MV-4-11 (cell line): ENCODE data around the gene ZBTB39.
A peak's percentile ranks its signal among the peaks of the same experiment; 100 is the strongest.
"Not testable (repeated sequence)": the region's sequence is repeated elsewhere in the genome, so short reads cannot be mapped to it uniquely, and the experiment has no call there.

ENCODE experiments used
- DNase-seq: peaks from one replicate; lab custom pipeline; 2025; lab: John Stamatoyannopoulos, UW

ZBTB39 gene

GRCh38 chr12:57031138-57031725 lies 24.9 kb upstream of the ZBTB39 start:
- peak; percentile 60 for DNase-seq

- DNase-seq = no peak
Observed at GRCh38 chr12:57029457-57029856, 23.1 kb upstream of the ZBTB39 start.

DNA sequence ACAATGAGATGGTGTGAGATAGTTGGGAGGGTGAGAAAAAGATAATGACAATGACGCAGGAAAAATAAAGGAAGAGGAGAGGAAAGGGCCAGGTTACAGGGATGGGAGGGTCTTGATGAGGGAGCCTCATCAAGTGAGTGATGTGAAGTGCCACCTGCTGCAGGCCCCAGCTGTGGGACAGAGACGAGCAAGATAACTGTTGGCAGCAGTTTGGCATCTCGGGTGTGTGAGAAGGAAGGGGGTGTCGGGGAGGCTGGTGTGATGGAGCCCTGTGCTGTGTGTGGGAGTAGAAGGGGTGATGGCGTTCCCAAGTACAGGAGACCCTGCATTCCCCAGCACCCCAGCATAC lies 21.4 kb upstream of the ZBTB39 start:
- no peak for DNase-seq

GRCh38 chr12:57027011-57027804 lies 20.9 kb upstream of the ZBTB39 start:
- DNase-seq = no peak

GRCh38 chr12:57025196-57025595 lies 18.9 kb upstream of the ZBTB39 start:
- no peak for DNase-seq

GRCh38 chr12:57022324-57022723 lies 16.0 kb upstream of the ZBTB39 start:
- not testable (repeated sequence) for DNase-seq

- peak; percentile 17 for DNase-seq
Observed at GRCh38 chr12:57019983-57020719, 13.8 kb upstream of the ZBTB39 start.

GRCh38 chr12:57018906-57019305 lies 12.6 kb upstream of the ZBTB39 start:
- DNase-seq = no peak

GRCh38 chr12:57018353-57018752 lies 12.0 kb upstream of the ZBTB39 start:
- DNase-seq = not testable (repeated sequence)

DNA sequence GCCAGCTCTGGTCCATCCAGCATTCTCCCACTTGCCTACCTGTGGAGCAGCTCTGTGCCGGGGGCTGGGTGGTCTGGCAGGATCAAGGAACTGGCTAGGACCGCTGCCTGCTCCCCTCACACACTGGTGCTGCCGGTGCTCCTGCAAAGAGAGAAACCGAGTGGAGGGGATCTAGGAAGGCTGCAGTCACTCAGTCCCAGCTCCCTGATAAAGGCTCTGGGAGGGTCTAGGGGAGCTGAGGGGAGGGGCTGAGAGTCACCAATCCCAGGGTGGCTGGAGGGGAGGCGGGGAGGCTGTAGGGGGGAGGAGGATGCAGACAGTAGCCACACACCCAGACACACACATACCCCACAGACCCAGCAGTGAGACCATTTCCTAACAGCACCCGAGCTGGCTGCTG lies 10.0 kb upstream of the ZBTB39 start, which contains the start of gene TAC3:
Gene TAC3 (minus strand): TSS at position 182 of the 400 bp plus-strand sequence. CDS start 732 bp downstream, outside the sequence.
- DNase-seq = no peak

DNA sequence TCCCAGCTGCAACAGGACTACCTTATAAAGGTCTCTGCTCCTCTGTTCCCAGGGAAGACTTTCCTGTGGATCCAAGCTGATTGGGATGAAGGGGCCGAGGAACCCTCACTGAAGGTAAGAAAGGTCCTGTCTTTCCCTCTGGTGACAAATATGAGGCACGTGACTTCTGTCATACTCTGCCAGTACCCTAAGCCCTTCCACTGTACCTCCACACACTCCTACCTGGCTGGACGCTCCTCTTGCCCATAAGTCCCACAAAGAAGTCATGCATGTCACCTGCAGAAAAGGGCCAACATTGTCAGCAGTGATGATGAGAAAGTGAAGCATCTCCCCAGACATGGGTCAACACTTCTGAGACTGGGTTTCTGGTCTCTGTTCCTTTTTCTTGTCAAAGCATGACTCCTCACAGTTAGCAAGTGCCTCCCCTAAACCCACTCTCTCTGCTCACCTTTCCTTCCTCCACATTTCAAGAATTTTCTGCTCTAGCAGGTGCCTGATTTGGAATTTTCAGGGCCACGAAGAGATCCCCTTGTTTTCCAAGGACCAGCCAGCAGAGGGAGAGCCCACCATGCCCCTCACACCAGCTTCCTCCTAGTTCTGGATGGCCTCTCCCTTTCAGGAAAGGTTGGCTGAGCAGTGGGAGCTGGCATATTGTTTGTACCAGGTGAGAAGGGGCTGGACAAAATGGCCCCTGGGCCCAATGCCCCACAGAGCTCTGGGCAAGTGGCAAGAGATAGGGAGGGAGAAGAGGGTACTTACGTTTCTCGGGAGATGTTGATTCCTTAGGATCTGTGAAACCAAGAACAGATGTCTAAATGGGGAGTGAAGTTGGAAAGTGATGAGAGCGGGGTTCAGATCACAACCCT lies 6.5 kb upstream of the ZBTB39 start:
- DNase-seq = no peak

DNA sequence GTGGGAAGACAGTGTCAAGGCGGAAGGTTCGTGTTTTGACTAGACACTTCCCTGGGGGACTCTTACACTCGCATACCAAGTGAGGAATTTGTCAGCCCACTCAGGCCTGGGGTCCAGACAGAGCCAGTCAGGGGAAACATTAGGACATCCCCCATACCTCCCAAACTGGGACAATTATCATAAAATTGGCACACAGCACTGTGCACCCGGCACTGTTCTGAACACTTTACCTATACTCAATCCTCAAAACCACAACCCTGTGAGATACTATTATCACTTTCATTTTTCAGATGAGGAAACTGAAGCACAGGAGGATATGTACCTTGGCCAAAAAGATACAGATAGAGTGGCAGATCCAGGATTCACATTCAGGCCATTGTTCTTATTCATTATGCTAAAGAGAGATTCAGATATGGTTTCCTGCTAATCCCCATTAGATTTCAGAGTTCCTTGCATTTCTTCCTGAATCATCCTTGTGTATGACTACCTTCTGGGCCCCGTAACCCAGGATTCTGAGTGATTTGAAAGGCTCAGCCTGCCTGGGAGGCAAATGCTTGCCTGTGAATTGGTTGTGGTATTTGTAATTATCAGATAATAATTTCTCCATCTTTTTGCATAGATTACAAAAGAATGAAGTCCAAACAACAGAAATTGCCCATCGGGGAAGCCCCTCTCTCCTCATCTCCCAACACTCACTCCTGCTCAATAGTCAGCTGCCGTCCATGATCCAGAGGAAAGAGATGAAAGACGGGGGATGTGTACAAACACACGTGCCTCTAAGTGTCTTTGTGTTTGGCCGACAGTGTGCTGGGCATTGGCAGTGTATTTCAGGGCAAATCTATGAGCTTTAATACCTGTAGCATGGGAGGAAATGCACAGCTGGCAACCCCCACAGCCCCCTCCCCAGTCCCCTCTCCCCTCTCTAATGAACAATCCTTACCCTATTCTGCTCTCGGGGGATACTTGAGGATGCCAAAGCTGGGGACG lies 5.4 kb upstream of the ZBTB39 start:
- DNase-seq = no peak

DNA sequence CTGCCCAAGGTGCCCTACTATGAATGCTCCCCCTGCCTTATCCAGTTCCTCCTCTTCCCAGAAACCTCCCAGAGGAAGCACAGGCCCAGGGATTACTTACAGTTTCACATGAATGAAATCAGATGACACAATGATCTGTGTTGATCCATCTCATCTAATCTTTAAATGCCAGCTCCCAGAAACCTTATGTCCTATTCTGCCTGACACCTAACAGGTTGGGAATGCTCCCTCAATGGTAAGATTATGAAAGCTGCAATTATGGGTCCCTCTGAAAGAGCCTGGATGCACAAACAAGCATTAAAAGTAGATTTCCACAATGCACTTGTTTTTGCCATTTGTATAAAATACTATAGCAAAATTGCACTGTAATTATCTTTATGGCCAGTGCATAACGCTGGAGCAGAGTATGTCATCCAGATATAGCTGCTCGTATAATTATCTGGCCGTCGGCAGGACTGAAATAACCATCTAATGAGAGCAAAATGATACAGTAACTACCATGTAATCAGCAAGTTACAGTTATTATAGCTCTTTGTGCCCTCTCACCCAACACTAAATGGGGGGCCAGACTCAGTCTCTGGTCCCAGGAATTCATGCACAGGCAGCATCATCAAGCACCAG lies 4.4 kb upstream of the ZBTB39 start:
- no peak for DNase-seq

DNA sequence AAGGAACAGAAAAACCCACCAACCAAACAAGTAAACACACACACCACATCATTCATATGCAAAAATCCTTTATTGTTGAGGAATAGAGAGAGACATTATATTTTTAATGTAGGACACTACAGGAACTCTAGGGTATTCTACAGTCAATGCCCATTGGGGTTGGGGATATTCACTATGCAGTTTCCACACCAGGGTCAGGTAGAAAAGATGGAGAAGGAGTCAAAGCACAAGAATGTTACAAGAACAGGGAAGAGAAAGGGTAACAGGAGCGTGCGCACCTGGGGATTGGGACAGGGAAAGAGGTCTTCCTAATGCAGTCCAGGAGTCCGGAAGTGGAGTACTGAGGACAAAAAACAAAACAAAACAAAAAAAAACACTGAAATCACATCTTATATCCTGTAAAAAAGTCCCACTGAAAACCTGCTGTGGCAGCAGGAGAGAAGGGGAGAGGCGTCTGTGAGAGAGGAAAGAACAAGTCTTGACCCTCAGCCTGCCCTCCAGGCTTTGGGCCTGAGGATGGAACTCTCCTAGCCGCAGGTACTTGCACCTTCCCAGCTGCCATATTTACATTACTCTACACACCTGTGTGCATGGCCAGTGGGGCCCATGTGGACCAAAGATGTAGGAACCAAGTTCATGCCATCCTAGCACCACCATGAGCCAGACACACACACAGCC lies 3.7 kb upstream of the ZBTB39 start:
- no peak for DNase-seq

- DNase-seq = peak; percentile 70
Observed at GRCh38 chr12:57008178-57008577, 1.8 kb upstream of the ZBTB39 start.

- no peak for DNase-seq
Observed at GRCh38 chr12:57006809-57007475, 596 bp upstream of the ZBTB39 start.

DNA sequence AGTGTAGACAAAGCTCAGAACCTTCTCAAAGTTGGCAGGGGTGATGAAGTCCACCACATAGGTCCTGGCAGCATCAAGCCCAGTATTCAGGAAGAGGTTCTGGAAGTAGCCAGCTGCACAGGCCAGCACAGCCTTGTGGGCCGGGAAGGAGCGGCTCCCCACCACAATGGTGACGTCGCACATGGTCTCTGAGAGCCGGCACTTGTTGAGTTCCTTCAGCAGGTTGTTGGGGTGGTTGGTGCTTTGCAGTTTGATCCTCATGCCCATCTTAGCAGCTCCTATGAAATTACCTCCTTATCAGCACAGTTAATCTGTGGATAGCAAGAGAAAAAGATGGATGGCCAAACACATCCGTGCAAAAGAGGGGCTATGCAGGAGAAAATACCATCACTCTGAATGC lies 1.7 kb downstream of the ZBTB39 start:
- DNase-seq = no peak

GRCh38 chr12:57003395-57003794 lies 3.0 kb downstream of the ZBTB39 start:
- DNase-seq = no peak

DNA sequence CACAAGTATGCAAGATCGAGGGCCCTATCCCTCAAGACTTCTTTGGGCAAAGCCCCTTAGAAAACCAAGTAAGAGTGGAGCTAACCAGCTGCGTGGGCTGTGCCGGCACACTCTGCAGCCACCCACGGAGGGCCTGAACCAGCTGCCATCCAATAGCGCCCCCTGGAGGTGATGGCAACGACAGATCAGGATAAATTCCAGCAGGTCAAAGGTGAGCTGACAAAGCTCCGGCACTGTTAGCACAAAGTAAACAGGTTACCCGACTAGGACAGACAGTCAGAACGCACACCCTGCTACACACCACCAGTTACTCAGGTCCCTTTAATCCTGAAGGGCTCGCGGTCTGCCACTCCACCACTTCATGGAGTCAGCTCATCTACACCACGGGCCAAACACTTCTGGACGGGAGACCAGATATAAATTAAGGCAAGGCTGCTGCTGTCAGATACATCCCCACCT lies 4.9 kb downstream of the ZBTB39 start:
- DNase-seq = peak; percentile 31
